Daoy (cell line): ENCODE measurements around the gene C1QBP. TPM values are rescaled to one million over a fixed set of nuclear protein-coding genes. Genes with fewer than 3 reads are reported as not detected.
A peak's percentile ranks its signal among the peaks of the same experiment; 100 is the strongest.
"Not testable (repeated sequence)": the region's sequence is repeated elsewhere in the genome, so short reads cannot be mapped to it uniquely, and the experiment has no call there.

Experiments used
- DNase-seq: peaks from one replicate; pipeline ENCODE4 v3.0.0-alpha.2; 2015; ENCODE audit warnings: low read depth
- total RNA-seq: library from RNA; depleted of rRNA; stranded (reverse); fragments of >200 nt; shearing (Covaris generic); gene quantifications from 2 replicates; pipeline ENCODE4 v1.2.3, GENCODE V29; 2014

Gene C1QBP
- total RNA-seq, 1 experiment from 2014 or later, result 709 TPM

GRCh38 chr17:5431949-5432556 lies 6.9 kb downstream of the C1QBP start:
- no peak for DNase-seq

DNA sequence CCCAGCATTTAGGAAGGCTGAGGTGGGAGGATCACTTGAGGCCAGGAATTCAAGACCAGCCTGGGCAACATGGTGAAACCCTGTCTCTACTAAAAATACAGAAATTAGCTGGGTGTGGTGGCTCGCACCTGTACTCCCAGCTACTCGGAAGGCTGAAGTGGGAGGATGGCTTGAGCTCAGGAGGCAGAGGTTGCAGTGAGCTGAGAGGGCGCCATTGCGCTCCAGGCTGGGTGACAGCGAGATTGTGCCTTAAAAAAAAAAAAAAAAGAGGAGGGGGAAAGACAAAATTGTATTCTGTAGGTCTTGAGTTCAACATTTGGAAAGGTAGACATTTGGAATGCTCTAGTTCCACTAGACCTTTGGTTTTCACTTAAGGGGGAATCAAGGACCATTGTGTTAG lies 7.7 kb downstream of the C1QBP start:
- DNase-seq, result not testable (repeated sequence)

DNA sequence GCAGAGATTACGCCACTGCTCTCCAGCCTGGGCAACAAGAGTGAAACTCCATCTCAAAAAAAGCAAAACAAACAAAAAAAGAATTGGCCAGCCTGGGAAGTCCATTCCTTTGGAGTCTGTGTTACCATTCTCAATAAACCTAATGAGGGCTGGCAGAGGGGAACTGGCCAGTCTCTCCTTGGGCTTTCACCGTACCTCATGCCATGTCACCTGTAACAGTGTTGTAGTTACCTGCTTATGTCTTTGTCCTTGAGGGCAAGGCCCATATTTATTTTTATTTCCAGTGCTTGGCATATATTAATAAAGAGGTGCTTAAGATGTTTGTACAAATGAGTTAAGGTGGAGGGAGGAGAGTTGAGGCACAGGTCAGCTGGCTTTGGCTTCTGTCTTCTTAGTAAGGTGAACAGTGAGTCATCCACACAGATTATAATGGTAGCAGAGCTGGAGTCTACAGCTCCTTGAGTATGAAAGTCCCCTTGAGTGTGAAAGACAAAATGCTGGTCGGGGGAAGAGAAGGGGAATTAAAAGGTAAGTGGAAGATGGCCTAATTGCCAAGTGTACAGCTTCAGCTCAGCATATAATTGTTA lies 8.4 kb downstream of the C1QBP start:
- no peak for DNase-seq

- DNase-seq, result no peak
Observed at GRCh38 chr17:5429191-5429887, 9.6 kb downstream of the C1QBP start.

GRCh38 chr17:5425826-5426225 lies 13.1 kb downstream of the C1QBP start:
- DNase-seq, result no peak

DNA sequence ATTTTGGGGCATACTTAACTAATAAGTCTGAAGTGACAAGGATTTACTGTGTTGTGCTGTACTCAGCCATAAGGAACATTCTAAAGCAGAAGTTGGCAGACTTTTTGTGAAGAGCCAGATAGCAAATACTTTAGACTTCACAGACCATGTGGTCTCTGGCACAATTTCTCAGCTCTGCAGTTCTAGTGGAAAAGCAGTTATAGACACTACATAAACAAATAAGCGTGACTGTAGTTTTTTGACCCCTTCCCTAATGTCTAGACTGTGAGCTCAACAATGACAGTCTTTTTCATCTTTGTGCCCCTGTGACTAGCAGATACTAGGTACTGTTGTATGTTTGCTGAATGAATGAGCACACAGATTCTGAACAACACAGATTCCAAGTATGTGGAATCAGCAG lies 14.0 kb downstream of the C1QBP start:
- DNase-seq, result no peak

GRCh38 chr17:5422505-5422904 lies 16.4 kb downstream of the C1QBP start:
- DNase-seq, result peak; percentile 67

DNA sequence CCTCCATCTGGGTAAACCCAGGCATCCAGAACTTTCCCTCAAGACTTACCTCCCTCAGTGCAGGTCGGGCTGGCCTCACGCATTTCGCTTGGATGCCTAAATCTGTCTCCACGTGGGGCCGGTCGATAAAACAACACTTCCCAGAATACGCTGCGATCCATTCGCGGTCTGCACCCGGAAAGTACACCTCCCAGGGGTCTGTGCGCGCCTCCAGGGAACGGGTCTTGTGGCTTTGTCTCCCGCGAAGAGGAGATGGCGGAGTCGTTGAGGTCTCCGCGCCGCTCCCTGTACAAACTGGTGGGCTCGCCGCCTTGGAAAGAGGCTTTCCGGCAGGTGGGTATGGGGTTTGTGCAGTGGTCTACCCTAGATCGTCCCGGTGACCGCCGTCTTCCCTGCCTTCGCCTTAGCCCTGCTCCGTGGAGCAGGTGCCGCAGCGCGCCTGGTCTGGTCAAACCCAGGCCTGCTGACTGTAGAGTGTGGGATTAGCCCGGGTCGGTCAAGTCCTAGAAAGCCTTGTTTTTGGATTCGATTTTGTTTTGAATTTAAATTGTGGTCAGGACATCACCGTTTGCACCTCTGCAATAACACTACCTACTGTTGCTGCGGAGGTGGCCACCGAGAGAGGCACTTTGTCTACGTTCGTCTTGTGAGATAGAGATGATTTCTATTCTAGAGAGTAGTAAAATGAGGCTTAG lies 18.8 kb downstream of the C1QBP start, which contains the start of gene RPAIN:
TSS of gene RPAIN (plus strand) at position 224 of the 695 bp plus-strand sequence. CDS start at position 253, 29 bp downstream.
- DNase-seq, result peak; percentile 92

GRCh38 chr17:5419356-5419958 lies 19.5 kb downstream of the C1QBP start, which contains the start of gene NUP88:
NUP88 (minus strand) TSS chr17:5419662; CDS start chr17:5419650, 12 bp downstream.
- peak; percentile 99 for DNase-seq

GRCh38 chr17:5418858-5419355 lies 20.0 kb downstream of the C1QBP start:
- peak; percentile 33 for DNase-seq

DNA sequence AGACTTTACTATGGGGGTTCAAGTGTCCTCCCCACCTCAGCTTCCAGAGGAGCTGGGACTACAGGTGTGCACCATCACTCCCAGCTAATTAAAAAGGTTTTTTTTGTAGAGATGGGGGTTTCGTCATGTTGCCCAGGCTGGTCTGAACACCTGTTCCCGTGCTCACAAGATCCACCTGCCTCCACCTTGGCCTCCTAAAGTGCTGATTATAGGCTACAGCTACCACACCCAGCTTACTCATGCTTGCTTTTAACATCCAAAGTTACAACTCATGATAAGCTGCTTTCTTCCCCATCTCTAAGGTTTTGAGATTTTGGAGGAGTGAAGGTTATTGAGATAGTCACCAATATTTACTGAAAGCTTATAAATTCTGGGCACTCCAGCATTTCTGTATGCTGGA lies 22.1 kb downstream of the C1QBP start:
- no peak for DNase-seq

DNA sequence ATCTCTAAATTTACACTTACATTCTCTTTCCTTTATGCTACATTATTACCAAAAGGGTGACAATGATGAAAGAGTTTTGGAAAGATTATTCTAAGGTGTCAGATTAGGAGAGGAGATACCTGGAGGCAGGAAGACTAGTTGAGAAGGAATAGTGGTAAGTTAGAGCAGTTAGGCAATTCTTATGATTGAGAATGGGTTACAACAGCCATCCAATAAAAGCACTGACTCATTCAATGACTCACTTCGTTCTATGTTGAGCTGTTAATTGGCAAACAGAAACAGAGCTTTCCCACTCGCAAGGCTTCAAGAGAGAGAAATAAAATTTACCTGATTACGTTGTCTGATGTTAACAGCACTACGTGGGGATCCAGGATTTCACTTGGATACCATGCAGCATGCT lies 25.3 kb downstream of the C1QBP start:
- peak; percentile 83 for DNase-seq

GRCh38 chr17:5410594-5411272 lies 28.2 kb downstream of the C1QBP start:
- no peak for DNase-seq

DNA sequence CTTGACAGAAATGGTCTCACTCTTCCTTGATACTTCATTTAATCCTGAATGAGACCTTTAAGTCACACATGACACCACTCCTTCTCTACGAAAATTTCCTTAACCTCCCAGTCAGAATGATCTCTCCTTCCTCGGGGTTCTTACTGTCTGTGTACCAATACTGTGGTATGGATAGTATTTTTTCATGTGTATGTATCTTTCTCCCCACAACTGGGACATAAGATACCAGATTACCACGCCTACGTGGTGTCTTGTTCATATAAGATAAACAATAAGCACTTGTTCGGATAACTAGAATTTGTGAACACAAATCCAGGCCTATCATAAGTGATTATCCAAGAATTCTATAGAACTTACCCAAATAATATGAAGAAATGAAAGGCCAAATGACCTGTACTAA lies 30.8 kb downstream of the C1QBP start:
- no peak for DNase-seq

DNA sequence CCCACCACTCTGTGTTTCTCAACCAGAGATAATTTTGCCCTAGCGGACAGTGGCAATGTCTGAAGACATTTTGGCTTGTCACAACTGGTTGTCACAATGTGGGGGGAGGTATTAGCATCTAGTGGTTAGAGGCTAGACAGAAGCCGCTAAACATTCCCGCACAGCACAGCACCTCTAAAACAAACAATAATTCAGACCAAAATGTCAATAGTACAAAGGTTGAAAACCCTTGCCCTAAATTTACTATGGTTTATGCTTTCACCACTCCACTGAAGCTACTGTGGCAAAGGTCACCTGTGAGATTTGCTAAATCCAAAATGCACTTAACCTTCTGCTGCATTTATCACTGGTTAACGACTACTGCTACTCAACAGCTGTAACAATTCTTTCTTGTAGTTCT lies 33.6 kb downstream of the C1QBP start:
- DNase-seq, result no peak

DNA sequence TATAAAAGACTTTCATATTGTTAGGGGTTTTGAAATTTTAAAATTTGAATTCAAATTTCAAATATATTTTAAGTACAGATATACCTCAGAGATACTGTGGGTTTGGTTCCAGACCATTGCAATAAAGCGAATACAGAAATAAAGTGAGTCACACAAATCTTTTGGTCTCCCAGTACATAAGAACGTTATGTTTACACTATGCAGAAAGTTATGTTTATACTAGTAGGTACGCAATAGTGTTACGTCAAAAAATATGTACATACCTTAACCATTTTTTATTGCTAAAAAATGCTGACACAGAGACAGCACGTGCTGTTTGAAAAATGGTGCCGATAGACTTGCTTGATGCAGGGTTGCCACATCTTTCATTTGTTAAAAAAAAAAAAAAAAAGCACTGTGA lies 39.2 kb downstream of the C1QBP start:
- no peak for DNase-seq

DNA sequence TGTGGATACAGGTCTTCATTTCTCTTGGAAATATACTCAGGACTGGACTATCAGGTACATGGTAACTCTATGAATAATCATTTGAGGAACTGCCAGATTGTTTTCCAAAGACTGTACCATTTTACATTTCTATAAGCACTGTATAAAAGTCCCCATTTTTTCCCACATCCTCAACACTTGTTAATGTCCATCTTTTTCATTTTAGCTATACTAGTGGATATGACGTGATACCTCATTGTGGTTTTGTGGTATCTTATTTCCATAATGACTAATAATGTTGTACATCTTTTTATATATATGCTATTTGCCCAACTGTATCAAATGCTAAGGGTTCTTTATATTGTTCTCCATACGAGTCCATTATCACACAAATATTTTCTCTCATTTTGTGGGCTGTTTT lies 42.3 kb downstream of the C1QBP start:
- DNase-seq, result no peak

DNA sequence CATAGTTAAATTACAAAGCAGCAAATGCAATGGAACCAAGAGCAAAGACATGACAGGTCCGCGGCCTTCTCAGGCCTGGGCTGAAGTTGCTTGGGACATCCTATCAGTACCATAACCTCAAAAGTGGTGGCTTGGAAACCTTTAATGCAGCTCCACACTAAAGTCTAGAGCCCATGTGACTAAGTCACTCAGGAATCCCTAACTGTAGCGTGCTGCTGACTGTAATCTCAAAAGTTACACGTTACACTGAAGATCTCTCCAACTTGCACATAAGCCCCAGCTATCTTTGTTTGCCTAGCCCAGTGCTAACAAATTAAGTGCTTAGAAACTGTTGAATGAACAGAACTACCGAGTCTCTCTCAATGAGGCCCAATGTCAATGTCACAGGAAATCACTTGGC lies 47.3 kb downstream of the C1QBP start:
- no peak for DNase-seq
